NB4 (cell line): Measurements from ENCODE around the gene VANGL2.

Source experiments
- DNase-seq: peaks from one replicate; pipeline ENCODE4 v3.0.0; 2010; ENCODE audit warnings: low read depth
- H3K4me3 ChIP-seq: one replicate; pipeline ENCODE4 v1.5.1; 2011; ENCODE audit warnings: mild to moderate bottlenecking, low read depth, low read length, moderate library complexity
- MYC ChIP-seq: IDR thresholded peaks from 2 replicates; pipeline ENCODE4 v1.6.1; 2011; ENCODE audit warnings: low read depth, low read length
- POLR2A ChIP-seq: IDR thresholded peaks from 2 replicates; pipeline ENCODE4 v1.6.1; 2011; ENCODE audit warnings: mild to moderate bottlenecking; ENCODE audit not compliant: insufficient read length; ENCODE audit errors: extremely low read depth
- TF ChIP-seq, protein P1 (sequence below): IDR thresholded peaks from one replicate; pipeline ENCODE4 v1.5.1; 2012; ENCODE audit warnings: low read depth, low read length
- TF ChIP-seq, protein P2 (sequence below): IDR thresholded peaks from 2 replicates; pipeline ENCODE4 v1.6.1; 2011; ENCODE audit warnings: low read depth, low read length

The VANGL2 gene

DNA sequence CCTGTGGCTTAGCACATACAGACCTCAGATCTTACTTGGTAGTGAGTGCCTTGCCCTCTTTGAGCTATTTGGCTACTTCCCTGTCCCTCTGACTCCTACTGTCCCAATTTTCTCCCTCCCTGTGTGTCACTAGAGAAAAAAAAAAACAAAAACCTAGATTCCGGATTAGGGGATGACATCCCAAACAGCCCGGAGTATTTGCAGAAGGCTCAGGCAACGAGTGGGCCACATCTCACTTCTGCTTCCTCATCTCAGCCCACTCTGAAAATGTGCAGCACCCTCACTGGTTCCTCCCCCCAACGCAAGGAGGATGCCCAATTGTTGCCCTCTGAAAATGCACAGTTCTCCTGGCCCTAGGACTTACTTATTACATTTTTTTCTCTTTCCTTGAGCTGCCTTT, 28.6 kb upstream of the VANGL2 start:
- no peak overlapping the region for H3K4me3 ChIP-seq
- no peak for DNase-seq
- TF ChIP-seq POLR2A (no peak), MYC (no peak)
- TF ChIP-seq, protein P1, sequence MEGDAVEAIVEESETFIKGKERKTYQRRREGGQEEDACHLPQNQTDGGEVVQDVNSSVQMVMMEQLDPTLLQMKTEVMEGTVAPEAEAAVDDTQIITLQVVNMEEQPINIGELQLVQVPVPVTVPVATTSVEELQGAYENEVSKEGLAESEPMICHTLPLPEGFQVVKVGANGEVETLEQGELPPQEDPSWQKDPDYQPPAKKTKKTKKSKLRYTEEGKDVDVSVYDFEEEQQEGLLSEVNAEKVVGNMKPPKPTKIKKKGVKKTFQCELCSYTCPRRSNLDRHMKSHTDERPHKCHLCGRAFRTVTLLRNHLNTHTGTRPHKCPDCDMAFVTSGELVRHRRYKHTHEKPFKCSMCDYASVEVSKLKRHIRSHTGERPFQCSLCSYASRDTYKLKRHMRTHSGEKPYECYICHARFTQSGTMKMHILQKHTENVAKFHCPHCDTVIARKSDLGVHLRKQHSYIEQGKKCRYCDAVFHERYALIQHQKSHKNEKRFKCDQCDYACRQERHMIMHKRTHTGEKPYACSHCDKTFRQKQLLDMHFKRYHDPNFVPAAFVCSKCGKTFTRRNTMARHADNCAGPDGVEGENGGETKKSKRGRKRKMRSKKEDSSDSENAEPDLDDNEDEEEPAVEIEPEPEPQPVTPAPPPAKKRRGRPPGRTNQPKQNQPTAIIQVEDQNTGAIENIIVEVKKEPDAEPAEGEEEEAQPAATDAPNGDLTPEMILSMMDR, result no peak
- TF ChIP-seq, protein P2, sequence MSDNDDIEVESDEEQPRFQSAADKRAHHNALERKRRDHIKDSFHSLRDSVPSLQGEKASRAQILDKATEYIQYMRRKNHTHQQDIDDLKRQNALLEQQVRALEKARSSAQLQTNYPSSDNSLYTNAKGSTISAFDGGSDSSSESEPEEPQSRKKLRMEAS, result no peak

DNA sequence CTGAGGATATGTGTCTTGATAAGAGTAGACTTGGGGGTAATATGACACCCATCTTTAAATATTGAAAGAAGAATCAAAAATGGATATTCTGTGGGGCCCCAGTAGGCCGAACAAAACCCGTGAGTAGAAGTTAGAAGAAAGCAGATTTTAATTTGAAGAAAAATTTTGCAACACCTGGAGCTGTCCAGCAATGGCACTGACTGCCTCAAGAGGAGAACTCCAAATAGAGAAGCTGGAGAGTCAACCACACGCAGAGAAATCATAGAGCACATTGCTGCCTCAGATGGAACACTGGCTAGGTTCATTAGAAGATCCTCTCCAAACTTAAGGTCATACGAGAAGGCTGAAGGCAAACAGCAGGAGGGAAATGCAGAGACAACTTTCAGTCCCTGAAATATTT, 26.7 kb upstream of the VANGL2 start:
- no peak for TF ChIP-seq MYC
- TF ChIP-seq, protein P1, result no peak
- no peak for TF ChIP-seq POLR2A
- TF ChIP-seq, protein P2, result no peak
- peak; percentile 45 for DNase-seq
- H3K4me3 ChIP-seq, result no peak overlapping the region

DNA sequence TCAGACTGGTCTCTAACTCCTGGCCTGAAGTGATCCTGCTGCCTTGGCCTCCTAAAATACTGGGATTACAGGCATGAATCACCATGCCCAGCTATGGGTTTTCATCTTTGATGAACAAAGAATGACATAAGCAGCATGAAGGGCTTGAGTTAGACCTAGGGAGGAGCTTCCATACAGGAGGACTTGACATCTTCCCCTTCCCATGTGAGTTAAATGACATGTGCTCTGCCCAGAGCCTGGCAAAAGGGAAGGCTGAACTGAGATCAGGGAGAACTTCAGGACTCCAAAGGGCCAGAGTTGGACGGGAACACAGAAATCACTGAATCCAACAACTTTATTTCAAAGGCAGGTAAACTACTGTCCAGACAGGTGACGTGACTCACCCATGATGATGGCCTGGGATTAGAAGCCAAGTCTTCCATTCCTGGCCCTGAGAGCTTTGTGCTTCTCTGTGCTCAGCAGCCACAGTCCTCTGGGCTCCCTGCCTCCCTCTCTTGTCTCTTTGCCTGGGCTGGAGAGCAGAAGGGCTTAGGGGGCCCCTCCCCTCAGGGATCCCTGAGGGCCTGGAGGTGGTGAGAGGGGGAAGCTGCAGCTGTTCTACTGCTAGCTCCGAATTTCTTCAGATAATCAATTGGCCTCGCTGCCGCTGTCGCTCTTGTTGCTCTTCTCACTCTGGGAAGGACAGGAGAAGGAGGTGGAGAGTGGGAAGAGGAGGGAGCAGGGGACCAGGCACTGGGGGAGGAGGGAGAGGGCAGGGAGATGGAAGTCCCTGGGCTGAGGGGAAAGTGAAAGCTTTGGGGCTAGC, 25.9 kb upstream of the VANGL2 start:
- H3K4me3 ChIP-seq, result peak overlapping the region; percentile 11
- DNase-seq, result peak; percentile 60
- no peak for TF ChIP-seq POLR2A
- TF ChIP-seq, protein P2, result no peak
- TF ChIP-seq, protein P1, result no peak
- TF ChIP-seq MYC, result no peak

DNA sequence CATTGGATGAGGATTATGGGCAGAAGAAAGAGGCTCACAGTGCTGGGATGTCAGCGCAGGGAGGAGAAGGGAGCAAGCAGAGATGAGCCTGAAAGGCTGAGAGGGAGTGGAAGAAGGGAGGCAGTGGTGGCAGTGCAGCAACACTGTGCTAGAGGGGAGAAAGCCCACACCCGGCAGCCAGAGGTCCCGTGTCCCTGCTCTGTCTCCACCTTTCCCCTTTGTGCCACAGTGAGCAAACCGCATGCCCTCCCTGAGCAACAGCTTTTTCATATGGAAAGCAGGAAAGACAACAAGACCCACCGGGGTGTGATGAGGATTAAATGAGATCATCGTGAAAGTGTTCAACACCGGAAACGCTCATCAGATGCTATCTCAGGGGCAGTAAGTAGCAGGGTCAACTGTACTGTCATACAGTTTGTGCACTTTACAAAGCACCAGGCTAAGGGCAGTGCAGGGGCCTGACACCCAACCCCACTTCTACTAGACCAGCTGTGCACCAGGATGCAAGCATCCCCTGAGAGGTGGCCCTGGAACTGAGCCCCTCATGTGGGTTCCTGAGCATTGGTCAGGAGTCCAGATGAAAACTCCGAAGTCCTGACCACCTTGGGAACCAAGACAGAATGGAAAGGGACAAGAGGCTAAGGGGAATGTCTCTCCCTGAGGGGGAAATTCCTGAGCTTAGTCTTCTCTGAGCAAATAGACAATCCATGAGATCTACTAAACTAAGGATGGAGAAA, 24.4 kb upstream of the VANGL2 start:
- TF ChIP-seq POLR2A, result no peak
- TF ChIP-seq MYC, result no peak
- TF ChIP-seq, protein P1, result no peak
- H3K4me3 ChIP-seq, result no peak overlapping the region
- DNase-seq, result peak; percentile 57

DNA sequence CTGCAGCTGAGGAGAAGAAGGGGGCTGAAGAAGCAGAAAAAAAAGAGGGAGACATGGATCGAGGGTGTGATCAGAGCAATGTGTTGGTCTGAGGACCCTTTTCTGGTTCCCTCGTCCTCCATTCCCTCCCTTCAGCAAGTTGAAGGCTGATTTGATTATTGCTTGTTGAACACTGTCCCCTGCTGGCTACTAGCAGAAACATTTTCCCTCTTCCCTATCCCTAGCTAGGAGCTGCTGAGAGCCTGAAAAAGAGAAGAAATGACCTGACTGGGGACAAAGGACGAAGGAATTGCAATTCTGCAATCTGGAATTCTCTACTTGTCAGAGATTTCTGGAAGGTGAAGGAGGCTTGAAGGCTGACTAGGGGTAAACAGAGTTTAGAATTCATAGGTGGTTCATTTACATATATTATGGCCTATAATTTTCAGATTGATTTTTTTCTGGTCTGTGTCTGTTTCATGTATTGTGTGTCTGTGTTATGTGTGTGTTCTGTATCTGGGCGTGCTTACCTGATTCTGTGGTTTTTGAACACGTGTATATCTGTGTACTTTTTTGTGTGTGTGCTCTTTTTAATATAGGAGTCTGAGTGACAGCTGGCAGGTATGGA, 23.7 kb upstream of the VANGL2 start:
- no peak for TF ChIP-seq MYC
- TF ChIP-seq, protein P1, result peak; percentile 88
- peak; percentile 84 for DNase-seq
- no peak overlapping the region for H3K4me3 ChIP-seq
